SK-N-SH (cell line): ENCODE data around the gene JAZF1. TPM values are rescaled to one million over a fixed set of nuclear protein-coding genes. Genes with fewer than 3 reads are reported as not detected.

ENCODE experiments used
- CTCF ChIA-PET: fragments of 300-600, 350-600 bp; formaldehyde crosslinking; extraction: SDS; loops from one replicate; lab custom pipeline; 2021; lab: Yijun Ruan, JAX
- POLR2A ChIA-PET: fragments of 350-600 bp; sonication (Branson Sonifier 250); formaldehyde crosslinking; extraction: SDS; loops from one replicate; lab custom pipeline; 2020; ENCODE audit warnings: antibody characterized with exemption, inconsistent platforms; lab: Yijun Ruan, JAX
- DNase-seq: peaks from one replicate; pipeline ENCODE4 v3.0.0; 2012
- H2AFZ ChIP-seq: fragments of 200-600 bp; sonication (generic); 2 replicates; pipeline ENCODE4 v1.8.1; 2016; ENCODE audit warnings: antibody characterized with exemption, mild to moderate bottlenecking, low read depth
- H3F3A ChIP-seq: fragments of 200-600 bp; sonication (generic); replicated peaks from 2 replicates; pipeline ENCODE3; 2016; ENCODE audit warnings: antibody characterized with exemption, mild to moderate bottlenecking; ENCODE audit not compliant: insufficient read depth
- H3K27ac ChIP-seq, 2 experiments: fragments of 200-500 bp in 1 of 2; fragments of 200-600 bp in 1 of 2; sonication (Bioruptor generic) in 1 of 2; sonication (generic), shearing (Covaris generic) in 1 of 2; 2 replicates each; pipeline versions ENCODE4 v1.5.1 to v1.6.1; 2014 to 2016; ENCODE audit warnings: low read depth in 2 of 2, inconsistent platforms in 1 of 2, low read length in 1 of 2, mild to moderate bottlenecking in 1 of 2, mixed read lengths in 1 of 2
- H3K27me3 ChIP-seq: fragments of 200-600 bp; sonication (generic), shearing (Covaris generic); 2 replicates; pipeline ENCODE4 v1.6.1; 2016; ENCODE audit warnings: mixed run types; ENCODE audit not compliant: insufficient read depth
- H3K36me3 ChIP-seq, 2 experiments: fragments of 200-500 bp in 1 of 2; fragments of 200-600 bp in 1 of 2; sonication (Bioruptor generic) in 1 of 2; sonication (generic) in 1 of 2; replicated peaks in 1 of 2; 2 replicates each; pipeline versions ENCODE3 to v1.5.1; 2014 to 2016; ENCODE audit warnings: low read length in 1 of 2, mild to moderate bottlenecking in 1 of 2; ENCODE audit not compliant: insufficient read depth in 2 of 2, control insufficient read depth in 1 of 2
- H3K4me1 ChIP-seq, 2 experiments: fragments of 200-500 bp in 1 of 2; fragments of 200-600 bp in 1 of 2; sonication (Bioruptor generic) in 1 of 2; sonication (generic), shearing (Covaris generic) in 1 of 2; 2 replicates each; pipeline versions ENCODE4 v1.5.1 to v1.6.1; 2014 to 2016; ENCODE audit warnings: low read depth in 1 of 2, low read length in 1 of 2, mixed run types in 1 of 2; ENCODE audit not compliant: insufficient read depth in 2 of 2, control insufficient read depth in 1 of 2
- H3K4me2 ChIP-seq: fragments of 200-600 bp; sonication (generic), shearing (Covaris generic); 2 replicates; pipeline ENCODE4 v1.6.1; 2017; ENCODE audit warnings: mixed run types
- H3K4me3 ChIP-seq, 2 experiments: fragments of 200-500 bp in 1 of 2; fragments of 200-600 bp in 1 of 2; sonication (Bioruptor generic) in 1 of 2; sonication (generic), shearing (Covaris generic) in 1 of 2; 2 replicates each; pipeline versions ENCODE4 v1.5.1 to v1.8.1; 2014 to 2016; ENCODE audit warnings: low read depth in 2 of 2, inconsistent platforms in 1 of 2, low read length in 1 of 2, mild to moderate bottlenecking in 1 of 2, mixed read lengths in 1 of 2, moderate library complexity in 1 of 2
- H3K79me2 ChIP-seq: fragments of 200-600 bp; sonication (generic); 2 replicates; pipeline ENCODE4 v1.8.1; 2017; ENCODE audit warnings: mild to moderate bottlenecking; ENCODE audit not compliant: insufficient read depth
- H3K9ac ChIP-seq: fragments of 200-600 bp; sonication (generic); 2 replicates; pipeline ENCODE4 v1.6.1; 2017; ENCODE audit warnings: mixed run types
- H3K9me2 ChIP-seq: fragments of 200-600 bp; sonication (generic); 2 replicates; pipeline ENCODE4 v1.6.1; 2017; ENCODE audit warnings: mixed run types
- H3K9me3 ChIP-seq: fragments of 200-600 bp; sonication (generic); 2 replicates; pipeline ENCODE4 v1.6.1; 2017; ENCODE audit warnings: mixed run types, mild to moderate bottlenecking, moderate library complexity
- H4K20me1 ChIP-seq: fragments of 200-600 bp; sonication (generic); 2 replicates; pipeline ENCODE4 v1.6.1; 2017; ENCODE audit warnings: mild to moderate bottlenecking, mixed run types; ENCODE audit not compliant: insufficient read depth
- ELF1 ChIP-seq: IDR thresholded peaks from 2 replicates; pipeline ENCODE4 v1.4.0; 2012
- EP300 ChIP-seq, 2 experiments: IDR thresholded peaks; 2 replicates each; pipeline versions ENCODE4 v1.4.0 to v1.6.1; 2012; ENCODE audit warnings: borderline replicate concordance in 1 of 2, low read depth in 1 of 2, low read length in 1 of 2
- FOSL2 ChIP-seq: IDR thresholded peaks from 2 replicates; pipeline ENCODE4 v1.4.0; 2012; ENCODE audit warnings: low read depth, mild to moderate bottlenecking, moderate library complexity, borderline replicate concordance
- FOXJ3 ChIP-seq: sonication (generic); formaldehyde crosslinking; IDR thresholded peaks from 2 replicates; pipeline ENCODE4 v1.5.1; 2020; ENCODE audit warnings: mild to moderate bottlenecking, missing genetic modification reagents
- GABPA ChIP-seq: IDR thresholded peaks from 2 replicates; pipeline ENCODE4 v1.4.0; 2012; ENCODE audit warnings: low read depth, mild to moderate bottlenecking
- GATA2 ChIP-seq: sonication (generic); formaldehyde crosslinking; IDR thresholded peaks from 2 replicates; pipeline ENCODE4 v1.5.0; 2020; ENCODE audit warnings: mild to moderate bottlenecking, missing genetic modification reagents
- IRF3 ChIP-seq: fragments of 150-350 bp; IDR thresholded peaks from 2 replicates; pipeline ENCODE4 v1.6.1; 2016; ENCODE audit warnings: mild to moderate bottlenecking, low read depth, low read length
- MAX ChIP-seq: IDR thresholded peaks from 2 replicates; pipeline ENCODE4 v1.4.0; 2012; ENCODE audit warnings: low read depth
- MEF2A ChIP-seq: IDR thresholded peaks from 2 replicates; pipeline ENCODE4 v1.4.0; 2012; ENCODE audit warnings: low read depth, borderline replicate concordance
- NFIC ChIP-seq: IDR thresholded peaks from 2 replicates; pipeline ENCODE4 v1.4.0; 2012; ENCODE audit warnings: borderline replicate concordance
- PBX3 ChIP-seq: IDR thresholded peaks from 2 replicates; pipeline ENCODE4; 2012
- POLR2AphosphoS5 ChIP-seq: IDR thresholded peaks from 2 replicates; pipeline ENCODE4 v1.6.1; 2012; ENCODE audit warnings: low read depth, low read length
- RAD21 ChIP-seq: IDR thresholded peaks from 2 replicates; pipeline ENCODE4 v1.6.1; 2012; ENCODE audit warnings: mild to moderate bottlenecking, low read length
- RCOR1 ChIP-seq: fragments of 150-350 bp; IDR thresholded peaks from 2 replicates; pipeline ENCODE4 v1.6.1; 2017; ENCODE audit warnings: antibody characterized with exemption, low read length
- RXRA ChIP-seq: IDR thresholded peaks from 2 replicates; pipeline ENCODE4 v1.4.0; 2012; ENCODE audit warnings: low read depth, mild to moderate bottlenecking, borderline replicate concordance
- SIN3A ChIP-seq: IDR thresholded peaks from 2 replicates; pipeline ENCODE4 v1.6.1; 2012; ENCODE audit warnings: low read depth, mild to moderate bottlenecking, low read length, moderate library complexity, borderline replicate concordance
- TAF1 ChIP-seq: IDR thresholded peaks from 2 replicates; pipeline ENCODE4 v1.6.1; 2012; ENCODE audit warnings: low read depth, mild to moderate bottlenecking, low read length, moderate library complexity, borderline replicate concordance
- TCF12 ChIP-seq: IDR thresholded peaks from 2 replicates; pipeline ENCODE4 v1.4.0; 2012
- YY1 ChIP-seq: IDR thresholded peaks from 2 replicates; pipeline ENCODE4 v1.4.0; 2012; ENCODE audit warnings: low read depth, mild to moderate bottlenecking
- ZBTB33 ChIP-seq: IDR thresholded peaks from 2 replicates; pipeline ENCODE4 v1.4.0; 2012; ENCODE audit warnings: low read depth, borderline replicate concordance
- WGBS: methylation state at CpG from one replicate; pipeline ENCODE4 v1.1.6; 2017; ENCODE audit warnings: low lambda C conversion rate; 5-methylcytosine and 5-hydroxymethylcytosine counted together
- polyA plus RNA-seq, 3 experiments: library from polyadenylated mRNA; depleted of rRNA; stranded (reverse); fragments of >200 nt; gene quantifications; 2 replicates each; pipeline ENCODE4 v1.2.3, GENCODE V29; 2012

The JAZF1 gene
- polyA plus RNA-seq, 1 of the 3 experiments (the other 2 are of a cell fraction), result 1.7 TPM

GRCh38 chr7:28135760-28136159, 44.8 kb downstream of the JAZF1 start:
- 87% methylated on average over 3 of the region's 3 CpGs for WGBS

GRCh38 chr7:28135315-28135714, 45.3 kb downstream of the JAZF1 start:
- Histone ChIP-seq H3K79me2 (no peaks in the 10 kb centered on the region), H2AFZ (no peak overlapping the region), H3K27ac (peak overlapping the region in 1 of 2 experiments; percentile 47; a peak in 1 of 4 replicates), H3F3A (no peaks in the 10 kb centered on the region), H4K20me1 (no peaks in the 10 kb centered on the region), H3K9me3 (no peaks in the 10 kb centered on the region), H3K9me2 (no peaks in the 10 kb centered on the region), H3K4me1 (peaks cover 0 to 24% of the 10 kb centered on the region in 2 experiments; a peak in 2 of 4 replicates), H3K27me3 (no peaks in the 10 kb centered on the region), H3K4me3 (no peak overlapping the region), H3K36me3 (no peaks in the 10 kb centered on the region), H3K4me2 (no peak overlapping the region), H3K9ac (no peak overlapping the region)
- ChIA-PET POLR2A (no interaction called here), CTCF (interaction anchor here (0.8 to 2.5 kb wide), 10 partner anchors 8 to 162 kb away, joined by 3 to 7 read pairs (median 3); no protein-coding TSS in a partner anchor)
- no peak for DNase-seq
- WGBS, result 65% methylated on average over 4 of the region's 4 CpGs
- TF ChIP-seq GATA2 (no peak), EP300 (IDR thresholded peaks at IDR 0.05; ENCODE audit: borderline replicate concordance in 1 of 2, low read depth in 1 of 2, low read length in 1 of 2) (0 out of 4 replicates have a peak, but pooled peaks of 1 of the 2 experiments have one; percentile 12), GABPA (no peak), YY1 (no peak), FOSL2 (no peak), IRF3 (no peak)

More at GRCh38 chr7:28135760-28136159, 44.8 kb downstream of the JAZF1 start:
- CTCF ChIA-PET, result interaction anchor here (0.9 to 2.5 kb wide), 8 partner anchors 8 to 161 kb away, joined by 3 to 7 read pairs (median 3); no protein-coding TSS in a partner anchor
- Histone ChIP-seq H3K9me2 (no peaks in the 10 kb centered on the region), H3K4me1 (peaks cover 0 to 24% of the 10 kb centered on the region in 2 experiments; a peak in 2 of 4 replicates), H3K36me3 (no peaks in the 10 kb centered on the region), H3K4me2 (no peak overlapping the region), H3K79me2 (no peaks in the 10 kb centered on the region), H3K9me3 (no peaks in the 10 kb centered on the region), H3F3A (no peaks in the 10 kb centered on the region), H2AFZ (no peak overlapping the region), H3K9ac (no peak overlapping the region), H3K4me3 (no peak overlapping the region), H3K27me3 (no peaks in the 10 kb centered on the region), H3K27ac (no peak overlapping the region; a peak in 1 of 4 replicates), H4K20me1 (no peaks in the 10 kb centered on the region)
- TF ChIP-seq YY1 (no peak), MEF2A (no peak)
- POLR2A ChIA-PET, result no interaction called here
- DNase-seq, result peak; percentile 20

GRCh38 chr7:28133872-28134271, 46.7 kb downstream of the JAZF1 start:
- Histone ChIP-seq H3K9me3 (no peaks in the 10 kb centered on the region), H2AFZ (no peak overlapping the region), H3K27me3 (no peaks in the 10 kb centered on the region), H3K27ac (peak overlapping the region in 1 of 2 experiments; percentile 89; a peak in 1 of 4 replicates), H3K4me3 (no peak overlapping the region), H3K9me2 (no peaks in the 10 kb centered on the region), H3K4me1 (peaks cover 2 to 24% of the 10 kb centered on the region in 2 experiments; a peak in 2 of 4 replicates), H3K9ac (no peak overlapping the region), H4K20me1 (no peaks in the 10 kb centered on the region), H3K79me2 (no peaks in the 10 kb centered on the region), H3F3A (no peaks in the 10 kb centered on the region), H3K4me2 (no peak overlapping the region), H3K36me3 (no peaks in the 10 kb centered on the region)
- DNase-seq, result no peak
- 85% methylated on average over 1 of the region's 1 CpG for WGBS
- CTCF ChIA-PET, result interaction anchor here (0.6 to 2.0 kb wide), 3 partner anchors 34 to 57 kb away, joined by 3 to 5 read pairs (median 3); no protein-coding TSS in a partner anchor
- POLR2A ChIA-PET, result no interaction called here
- TF ChIP-seq RCOR1 (no peak), RAD21 (no peak), SIN3A (no peak), TAF1 (no peak), ZBTB33 (no peak), FOXJ3 (CRISPR knock-in tag) (no peak), RXRA (no peak), MAX (no peak), TCF12 (no peak), ELF1 (no peak), NFIC (no peak), PBX3 (no peak), POLR2AphosphoS5 (no peak)
